GM23338 (cell line): ENCODE results near the gene CAST. TPM values are rescaled to one million over a fixed set of nuclear protein-coding genes. Genes with fewer than 3 reads are reported as not detected.

Source experiments
- ATAC-seq: fragments of 200-7000 bp; cut with Tn5 transposase; 3 replicates; pipeline ENCODE4 v1.9.1; 2020
- DNase-seq: peaks from one replicate; pipeline ENCODE4 v3.0.0-alpha.2; 2015; ENCODE audit warnings: low spot score
- H2AFZ ChIP-seq: fragments of 200-600 bp; sonication (generic); 2 replicates; pipeline ENCODE4 v1.8.0; 2016; ENCODE audit warnings: antibody characterized with exemption, mild to moderate bottlenecking, moderate library complexity
- H3F3A ChIP-seq: fragments of 200-600 bp; sonication (generic); replicated peaks from 2 replicates; pipeline ENCODE4 v1.8.0; 2017; ENCODE audit warnings: antibody characterized with exemption, mixed run types, low read depth
- H3K27ac ChIP-seq: fragments of 200-600 bp; sonication (generic); 2 replicates; pipeline ENCODE4 v1.6.1; 2016; ENCODE audit warnings: low read depth
- H3K27me3 ChIP-seq: fragments of 200-600 bp; sonication (generic); 2 replicates; pipeline ENCODE4 v1.8.0; 2016; ENCODE audit warnings: mild to moderate bottlenecking, mixed run types, moderate library complexity; ENCODE audit not compliant: insufficient read depth
- H3K36me3 ChIP-seq: fragments of 200-600 bp; sonication (generic); 2 replicates; pipeline ENCODE4 v1.8.0; 2016; ENCODE audit warnings: mild to moderate bottlenecking; ENCODE audit not compliant: insufficient read depth
- H3K4me1 ChIP-seq: fragments of 200-600 bp; sonication (generic); 2 replicates; pipeline ENCODE4 v1.8.0; 2016; ENCODE audit warnings: mild to moderate bottlenecking, moderate library complexity; ENCODE audit not compliant: insufficient read depth
- H3K4me2 ChIP-seq: fragments of 200-600 bp; sonication (generic); 2 replicates; pipeline ENCODE4 v1.7.1; 2017; ENCODE audit warnings: mixed run types
- H3K4me3 ChIP-seq: fragments of 200-600 bp; sonication (generic); 2 replicates; pipeline ENCODE4 v1.6.1; 2016; ENCODE audit warnings: mixed run types
- H3K79me2 ChIP-seq: fragments of 200-600 bp; sonication (generic); replicated peaks from 2 replicates; pipeline ENCODE4 v1.8.0; 2017; ENCODE audit warnings: mild to moderate bottlenecking; ENCODE audit not compliant: insufficient read depth
- H3K9me2 ChIP-seq: fragments of 200-600 bp; sonication (generic); 2 replicates; pipeline ENCODE4 v1.8.0; 2017; ENCODE audit not compliant: insufficient read depth
- H4K20me1 ChIP-seq: fragments of 200-600 bp; sonication (generic); replicated peaks from 2 replicates; pipeline ENCODE4 v1.8.0; 2017; ENCODE audit warnings: mild to moderate bottlenecking; ENCODE audit not compliant: insufficient read depth
- H3K27ac Mint-ChIP-seq: 2 replicates; pipeline ENCODE4 v1.8.0; 2020; ENCODE audit warnings: inconsistent platforms, mild to moderate bottlenecking, moderate library complexity, mixed read lengths
- H3K27me3 Mint-ChIP-seq: 3 replicates; pipeline ENCODE4 v1.8.0; 2022; ENCODE audit warnings: low read depth, mild to moderate bottlenecking, moderate library complexity, mixed read lengths, inconsistent platforms; ENCODE audit not compliant: insufficient read depth, poor library complexity
- H3K36me3 Mint-ChIP-seq: 3 replicates; pipeline ENCODE4 v1.8.0; 2021; ENCODE audit warnings: low read depth, mild to moderate bottlenecking, inconsistent platforms, moderate library complexity, mixed read lengths
- H3K4me1 Mint-ChIP-seq: 3 replicates; pipeline ENCODE4 v1.8.0; 2020; ENCODE audit warnings: mild to moderate bottlenecking, inconsistent platforms, mixed read lengths
- H3K4me3 Mint-ChIP-seq: 3 replicates; pipeline ENCODE4 v1.8.0; 2021; ENCODE audit warnings: moderate library complexity, mild to moderate bottlenecking, inconsistent platforms, mixed read lengths
- H3K9me3 Mint-ChIP-seq: 3 replicates; pipeline ENCODE4 v1.8.0; 2020; ENCODE audit warnings: moderate library complexity, mild to moderate bottlenecking, inconsistent platforms, mixed read lengths
- EZH2 ChIP-seq: fragments of 200-600 bp; sonication (generic); IDR thresholded peaks from one replicate; pipeline ENCODE4 v1.8.0; 2017; ENCODE audit warnings: antibody characterized with exemption, mild to moderate bottlenecking, low read depth; ENCODE audit not compliant: unreplicated experiment
- EZH2phosphoT487 ChIP-seq: fragments of 200-600 bp; sonication (generic); IDR thresholded peaks from one replicate; pipeline ENCODE4 v1.8.1; 2018; ENCODE audit warnings: antibody characterized with exemption; ENCODE audit not compliant: unreplicated experiment
- JUNB ChIP-seq: IDR thresholded peaks from one replicate; pipeline ENCODE4 v1.6.1; 2016; ENCODE audit warnings: antibody characterized with exemption; ENCODE audit not compliant: unreplicated experiment
- POLR2AphosphoS5 ChIP-seq: IDR thresholded peaks from 2 replicates; pipeline ENCODE4 v1.6.1; 2016; ENCODE audit warnings: antibody characterized with exemption, low read depth
- STAT1 ChIP-seq: IDR thresholded peaks from one replicate; pipeline ENCODE4 v1.6.1; 2016; ENCODE audit warnings: antibody characterized with exemption; ENCODE audit not compliant: unreplicated experiment
- ZNF114 ChIP-seq: fragments of 250-450 bp; sonication (Bioruptor Pico); IDR thresholded peaks from 2 replicates; pipeline ENCODE4 v1.5.0; 2020; ENCODE audit warnings: mild to moderate bottlenecking, moderate library complexity
- polyA plus RNA-seq: library from polyadenylated mRNA; unstranded; fragments of >200 nt; fragmentation: Nextera tagmentation; extraction: Ambion mirVana; gene quantifications from 2 replicates; pipeline ENCODE4 v1.2.1, GENCODE V29; 2016
- total RNA-seq: library from RNA; depleted of rRNA; stranded (reverse); fragments of >200 nt; shearing (Covaris generic); gene quantifications from 2 replicates; pipeline ENCODE4 v1.2.3, GENCODE V29; 2014
- TF ChIP-seq, protein P1 (sequence below): IDR thresholded peaks from 2 replicates; pipeline ENCODE4 v1.6.1; 2016; ENCODE audit warnings: antibody characterized with exemption
- TF ChIP-seq, protein P2 (sequence below): fragments of 250-450 bp; sonication (Bioruptor Pico); IDR thresholded peaks from 2 replicates; pipeline ENCODE4 v1.5.0; 2020; ENCODE audit warnings: mild to moderate bottlenecking, moderate library complexity
- TF ChIP-seq, protein P3 (sequence below): IDR thresholded peaks from one replicate; pipeline ENCODE4 v1.6.1; 2018; ENCODE audit warnings: antibody characterized with exemption; ENCODE audit not compliant: unreplicated experiment

CAST gene
- total and polyA plus RNA-seq, 2 experiments from 2014 or later = 37.9 to 57.7 TPM

DNA sequence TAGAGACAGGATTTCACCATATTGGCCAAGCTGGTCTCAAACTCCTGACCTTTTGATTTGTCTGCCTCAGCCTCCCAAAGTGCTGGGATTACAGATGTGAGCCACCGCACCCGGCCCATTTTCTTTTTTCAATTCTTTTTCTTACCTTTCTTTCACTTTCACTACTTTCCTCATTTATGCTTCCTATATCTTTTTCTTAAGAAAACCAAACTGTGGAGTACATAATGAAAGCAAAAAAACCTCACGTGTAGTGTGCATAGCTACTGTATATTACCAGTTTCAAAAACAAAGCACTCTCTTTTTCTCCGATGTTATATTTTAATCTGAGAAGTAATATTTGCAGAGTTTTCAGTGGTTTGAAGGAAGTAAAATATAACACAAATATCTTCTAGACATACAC, 8.0 kb upstream of the CAST start (continued):
- TF ChIP-seq, protein P1, sequence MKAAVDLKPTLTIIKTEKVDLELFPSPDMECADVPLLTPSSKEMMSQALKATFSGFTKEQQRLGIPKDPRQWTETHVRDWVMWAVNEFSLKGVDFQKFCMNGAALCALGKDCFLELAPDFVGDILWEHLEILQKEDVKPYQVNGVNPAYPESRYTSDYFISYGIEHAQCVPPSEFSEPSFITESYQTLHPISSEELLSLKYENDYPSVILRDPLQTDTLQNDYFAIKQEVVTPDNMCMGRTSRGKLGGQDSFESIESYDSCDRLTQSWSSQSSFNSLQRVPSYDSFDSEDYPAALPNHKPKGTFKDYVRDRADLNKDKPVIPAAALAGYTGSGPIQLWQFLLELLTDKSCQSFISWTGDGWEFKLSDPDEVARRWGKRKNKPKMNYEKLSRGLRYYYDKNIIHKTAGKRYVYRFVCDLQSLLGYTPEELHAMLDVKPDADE = no peak
- TF ChIP-seq POLR2AphosphoS5 = no peak
- no peak for TF ChIP-seq EZH2
- TF ChIP-seq, protein P2, sequence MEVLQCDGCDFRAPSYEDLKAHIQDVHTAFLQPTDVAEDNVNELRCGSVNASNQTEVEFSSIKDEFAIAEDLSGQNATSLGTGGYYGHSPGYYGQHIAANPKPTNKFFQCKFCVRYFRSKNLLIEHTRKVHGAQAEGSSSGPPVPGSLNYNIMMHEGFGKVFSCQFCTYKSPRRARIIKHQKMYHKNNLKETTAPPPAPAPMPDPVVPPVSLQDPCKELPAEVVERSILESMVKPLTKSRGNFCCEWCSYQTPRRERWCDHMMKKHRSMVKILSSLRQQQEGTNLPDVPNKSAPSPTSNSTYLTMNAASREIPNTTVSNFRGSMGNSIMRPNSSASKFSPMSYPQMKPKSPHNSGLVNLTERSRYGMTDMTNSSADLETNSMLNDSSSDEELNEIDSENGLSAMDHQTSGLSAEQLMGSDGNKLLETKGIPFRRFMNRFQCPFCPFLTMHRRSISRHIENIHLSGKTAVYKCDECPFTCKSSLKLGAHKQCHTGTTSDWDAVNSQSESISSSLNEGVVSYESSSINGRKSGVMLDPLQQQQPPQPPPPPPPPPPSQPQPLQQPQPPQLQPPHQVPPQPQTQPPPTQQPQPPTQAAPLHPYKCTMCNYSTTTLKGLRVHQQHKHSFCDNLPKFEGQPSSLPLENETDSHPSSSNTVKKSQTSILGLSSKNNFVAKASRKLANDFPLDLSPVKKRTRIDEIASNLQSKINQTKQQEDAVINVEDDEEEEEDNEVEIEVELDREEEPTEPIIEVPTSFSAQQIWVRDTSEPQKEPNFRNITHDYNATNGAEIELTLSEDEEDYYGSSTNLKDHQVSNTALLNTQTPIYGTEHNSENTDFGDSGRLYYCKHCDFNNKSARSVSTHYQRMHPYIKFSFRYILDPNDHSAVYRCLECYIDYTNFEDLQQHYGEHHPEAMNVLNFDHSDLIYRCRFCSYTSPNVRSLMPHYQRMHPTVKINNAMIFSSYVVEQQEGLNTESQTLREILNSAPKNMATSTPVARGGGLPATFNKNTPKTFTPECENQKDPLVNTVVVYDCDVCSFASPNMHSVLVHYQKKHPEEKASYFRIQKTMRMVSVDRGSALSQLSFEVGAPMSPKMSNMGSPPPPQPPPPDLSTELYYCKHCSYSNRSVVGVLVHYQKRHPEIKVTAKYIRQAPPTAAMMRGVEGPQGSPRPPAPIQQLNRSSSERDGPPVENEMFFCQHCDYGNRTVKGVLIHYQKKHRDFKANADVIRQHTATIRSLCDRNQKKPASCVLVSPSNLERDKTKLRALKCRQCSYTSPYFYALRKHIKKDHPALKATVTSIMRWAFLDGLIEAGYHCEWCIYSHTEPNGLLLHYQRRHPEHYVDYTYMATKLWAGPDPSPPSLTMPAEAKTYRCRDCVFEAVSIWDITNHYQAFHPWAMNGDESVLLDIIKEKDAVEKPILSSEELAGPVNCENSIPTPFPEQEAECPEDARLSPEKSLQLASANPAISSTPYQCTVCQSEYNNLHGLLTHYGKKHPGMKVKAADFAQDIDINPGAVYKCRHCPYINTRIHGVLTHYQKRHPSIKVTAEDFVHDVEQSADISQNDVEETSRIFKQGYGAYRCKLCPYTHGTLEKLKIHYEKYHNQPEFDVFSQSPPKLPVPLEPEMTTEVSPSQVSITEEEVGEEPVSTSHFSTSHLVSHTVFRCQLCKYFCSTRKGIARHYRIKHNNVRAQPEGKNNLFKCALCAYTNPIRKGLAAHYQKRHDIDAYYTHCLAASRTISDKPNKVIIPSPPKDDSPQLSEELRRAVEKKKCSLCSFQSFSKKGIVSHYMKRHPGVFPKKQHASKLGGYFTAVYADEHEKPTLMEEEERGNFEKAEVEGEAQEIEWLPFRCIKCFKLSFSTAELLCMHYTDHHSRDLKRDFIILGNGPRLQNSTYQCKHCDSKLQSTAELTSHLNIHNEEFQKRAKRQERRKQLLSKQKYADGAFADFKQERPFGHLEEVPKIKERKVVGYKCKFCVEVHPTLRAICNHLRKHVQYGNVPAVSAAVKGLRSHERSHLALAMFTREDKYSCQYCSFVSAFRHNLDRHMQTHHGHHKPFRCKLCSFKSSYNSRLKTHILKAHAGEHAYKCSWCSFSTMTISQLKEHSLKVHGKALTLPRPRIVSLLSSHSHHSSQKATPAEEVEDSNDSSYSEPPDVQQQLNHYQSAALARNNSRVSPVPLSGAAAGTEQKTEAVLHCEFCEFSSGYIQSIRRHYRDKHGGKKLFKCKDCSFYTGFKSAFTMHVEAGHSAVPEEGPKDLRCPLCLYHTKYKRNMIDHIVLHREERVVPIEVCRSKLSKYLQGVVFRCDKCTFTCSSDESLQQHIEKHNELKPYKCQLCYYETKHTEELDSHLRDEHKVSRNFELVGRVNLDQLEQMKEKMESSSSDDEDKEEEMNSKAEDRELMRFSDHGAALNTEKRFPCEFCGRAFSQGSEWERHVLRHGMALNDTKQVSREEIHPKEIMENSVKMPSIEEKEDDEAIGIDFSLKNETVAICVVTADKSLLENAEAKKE (CRISPR knock-in tag) = no peak
- no peak for TF ChIP-seq JUNB
- no peak for TF ChIP-seq EZH2phosphoT487

DNA sequence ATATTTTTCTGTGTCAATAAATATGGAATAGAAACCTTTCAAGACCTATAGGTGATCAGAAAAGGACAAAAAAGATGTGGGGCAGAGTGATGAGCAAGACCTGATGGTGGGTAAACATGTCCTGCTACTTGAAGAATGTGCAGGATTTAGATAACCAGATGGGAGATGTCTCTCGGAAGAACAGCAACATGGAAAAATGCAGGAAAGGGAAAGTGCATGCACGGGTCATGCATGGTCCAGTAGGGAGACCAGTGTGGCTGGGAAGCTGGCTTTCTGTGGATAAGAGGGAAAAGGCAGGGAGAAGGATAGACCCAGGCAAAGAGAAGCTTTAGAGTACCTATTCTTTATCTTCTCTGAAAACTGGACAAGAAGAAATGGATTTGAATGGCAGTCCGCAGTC, 7.1 kb upstream of the CAST start:
- H3F3A ChIP-seq = no peaks in the 10 kb centered on the region
- H3K27ac ChIP-seq = no peak overlapping the region
- H3K4me1 ChIP-seq = peaks cover 3% of the 10 kb centered on the region; the same call in 1 of the 2 replicates
- H3K9me2 ChIP-seq = no peaks in the 10 kb centered on the region
- Mint-ChIP-seq H3K4me3 (no peak overlapping the region), H3K27ac (no peak overlapping the region), H3K27me3 (peaks cover 3% of the 10 kb centered on the region), H3K9me3 (no peaks in the 10 kb centered on the region), H3K36me3 (no peaks in the 10 kb centered on the region), H3K4me1 (peaks cover 17% of the 10 kb centered on the region)
- H3K36me3 ChIP-seq = no peaks in the 10 kb centered on the region
- H3K4me2 ChIP-seq = no peak overlapping the region
- ATAC-seq (no peak), DNase-seq (no peak)
- no peaks in the 10 kb centered on the region for H4K20me1 ChIP-seq
- peaks cover 14% of the 10 kb centered on the region for H3K27me3 ChIP-seq
- H2AFZ ChIP-seq = no peak overlapping the region
- no peak overlapping the region for H3K4me3 ChIP-seq
- H3K79me2 ChIP-seq = no peaks in the 10 kb centered on the region
- TF ChIP-seq ZNF114 (CRISPR knock-in tag) (no peak), EZH2 (no peak), STAT1 (no peak), EZH2phosphoT487 (no peak)
- TF ChIP-seq, protein P1 = no peak
- TF ChIP-seq, protein P3, sequence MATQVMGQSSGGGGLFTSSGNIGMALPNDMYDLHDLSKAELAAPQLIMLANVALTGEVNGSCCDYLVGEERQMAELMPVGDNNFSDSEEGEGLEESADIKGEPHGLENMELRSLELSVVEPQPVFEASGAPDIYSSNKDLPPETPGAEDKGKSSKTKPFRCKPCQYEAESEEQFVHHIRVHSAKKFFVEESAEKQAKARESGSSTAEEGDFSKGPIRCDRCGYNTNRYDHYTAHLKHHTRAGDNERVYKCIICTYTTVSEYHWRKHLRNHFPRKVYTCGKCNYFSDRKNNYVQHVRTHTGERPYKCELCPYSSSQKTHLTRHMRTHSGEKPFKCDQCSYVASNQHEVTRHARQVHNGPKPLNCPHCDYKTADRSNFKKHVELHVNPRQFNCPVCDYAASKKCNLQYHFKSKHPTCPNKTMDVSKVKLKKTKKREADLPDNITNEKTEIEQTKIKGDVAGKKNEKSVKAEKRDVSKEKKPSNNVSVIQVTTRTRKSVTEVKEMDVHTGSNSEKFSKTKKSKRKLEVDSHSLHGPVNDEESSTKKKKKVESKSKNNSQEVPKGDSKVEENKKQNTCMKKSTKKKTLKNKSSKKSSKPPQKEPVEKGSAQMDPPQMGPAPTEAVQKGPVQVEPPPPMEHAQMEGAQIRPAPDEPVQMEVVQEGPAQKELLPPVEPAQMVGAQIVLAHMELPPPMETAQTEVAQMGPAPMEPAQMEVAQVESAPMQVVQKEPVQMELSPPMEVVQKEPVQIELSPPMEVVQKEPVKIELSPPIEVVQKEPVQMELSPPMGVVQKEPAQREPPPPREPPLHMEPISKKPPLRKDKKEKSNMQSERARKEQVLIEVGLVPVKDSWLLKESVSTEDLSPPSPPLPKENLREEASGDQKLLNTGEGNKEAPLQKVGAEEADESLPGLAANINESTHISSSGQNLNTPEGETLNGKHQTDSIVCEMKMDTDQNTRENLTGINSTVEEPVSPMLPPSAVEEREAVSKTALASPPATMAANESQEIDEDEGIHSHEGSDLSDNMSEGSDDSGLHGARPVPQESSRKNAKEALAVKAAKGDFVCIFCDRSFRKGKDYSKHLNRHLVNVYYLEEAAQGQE = no peak
